ENCODE data around the gene IL12B.
"Not testable (repeated sequence)": the region's sequence is repeated elsewhere in the genome, so short reads cannot be mapped to it uniquely, and the experiment has no call there.

The IL12B gene

DNA sequence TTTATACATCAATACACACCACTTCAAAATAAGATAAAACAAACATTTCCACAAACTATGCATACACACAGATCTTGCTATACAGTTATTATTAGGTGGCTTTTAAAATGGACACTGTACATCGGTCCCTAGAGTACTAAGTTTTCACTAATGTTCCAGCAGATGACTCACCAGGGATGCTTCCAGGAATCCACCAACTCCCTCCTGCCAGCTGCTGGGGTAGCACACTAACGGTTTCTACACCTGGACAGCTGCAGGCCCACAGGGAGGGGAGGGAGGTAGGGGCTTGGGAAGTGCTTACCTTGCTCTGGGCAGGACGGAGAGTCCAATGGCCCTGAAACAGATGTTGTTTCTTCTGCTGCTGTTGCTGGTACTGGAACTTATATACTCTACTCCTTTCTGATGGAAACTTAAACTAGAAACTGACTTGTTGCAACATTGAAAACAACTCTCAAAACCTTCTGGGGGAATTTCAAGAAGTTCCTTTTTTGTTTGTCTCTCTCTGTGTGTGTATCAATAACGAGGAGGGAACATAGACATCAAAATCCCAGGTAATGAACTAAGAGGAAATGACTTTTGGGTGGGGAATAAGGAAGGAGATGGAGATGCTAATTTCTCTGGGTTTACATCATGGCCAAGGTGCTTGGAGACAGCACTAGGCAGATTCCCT, at the start of gene IL12B:
Gene IL12B (minus strand): TSS at position 357 of the 670 bp plus-strand sequence. CDS start 3,705 bp downstream, outside the sequence.
- peak within 1 kb of the TSS; percentile 59 for H3K4me3 ChIP-seq (ENCODE audit: low read depth, low read length)
- no peak within 1 kb of the TSS for H3K9ac ChIP-seq (ENCODE audit: low read depth, low read length)
- no peaks in the 10 kb centered on the region for H3K36me3 ChIP-seq (ENCODE audit: control insufficient read depth, insufficient read depth, low read length)
- no peaks in the 10 kb centered on the region for H3K4me1 ChIP-seq (ENCODE audit: control insufficient read depth, insufficient read depth, low read length)
- H3K9me3 ChIP-seq (ENCODE audit: control insufficient read depth, insufficient read depth, low read length) = no peaks in the 10 kb centered on the region
- H3K27me3 ChIP-seq (ENCODE audit: control insufficient read depth, insufficient read depth, low read length) = peaks cover 2% of the 10 kb centered on the region

DNA sequence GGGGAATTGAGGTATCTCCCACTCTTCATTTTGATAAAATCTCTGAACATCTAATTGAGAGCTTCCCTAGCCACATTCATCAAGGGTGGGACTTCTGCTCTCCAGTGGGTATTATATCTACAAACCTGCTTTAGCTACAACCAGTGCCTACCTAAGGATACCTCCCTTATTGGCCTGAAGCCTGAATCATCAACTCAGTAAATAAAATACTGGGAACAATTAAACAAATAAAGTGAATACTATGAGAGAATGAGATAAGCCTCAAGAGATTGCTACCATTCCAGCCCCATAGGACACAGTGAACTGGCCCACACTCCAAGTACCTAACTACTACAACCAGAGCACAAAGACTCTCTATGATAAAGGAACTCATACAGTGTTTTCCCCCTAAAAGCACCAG, 47.4 kb upstream of the IL12B start:
- H3K4me3 ChIP-seq (ENCODE audit: low read depth, low read length) = no peak overlapping the region
- no peaks in the 10 kb centered on the region for H3K4me1 ChIP-seq (ENCODE audit: control insufficient read depth, insufficient read depth, low read length)
- H3K27me3 ChIP-seq (ENCODE audit: control insufficient read depth, insufficient read depth, low read length) = no peaks in the 10 kb centered on the region
- H3K9ac ChIP-seq (ENCODE audit: low read depth, low read length) = no peak overlapping the region
- H3K9me3 ChIP-seq (ENCODE audit: control insufficient read depth, insufficient read depth, low read length) = no peaks in the 10 kb centered on the region
- H3K36me3 ChIP-seq (ENCODE audit: control insufficient read depth, insufficient read depth, low read length) = no peaks in the 10 kb centered on the region

- not testable (repeated sequence) for H3K9ac ChIP-seq (ENCODE audit: low read depth, low read length); H3K4me1 ChIP-seq (ENCODE audit: control insufficient read depth, insufficient read depth, low read length); H3K9me3 ChIP-seq (ENCODE audit: control insufficient read depth, insufficient read depth, low read length); H3K36me3 ChIP-seq (ENCODE audit: control insufficient read depth, insufficient read depth, low read length); H3K27me3 ChIP-seq (ENCODE audit: control insufficient read depth, insufficient read depth, low read length); H3K4me3 ChIP-seq (ENCODE audit: low read depth, low read length)
Measured at GRCh38 chr5:159367866-159368265, 37.6 kb upstream of the IL12B start.

GRCh38 chr5:159366776-159367175, 36.5 kb upstream of the IL12B start:
- not testable (repeated sequence) for H3K9ac ChIP-seq (ENCODE audit: low read depth, low read length); H3K4me1 ChIP-seq (ENCODE audit: control insufficient read depth, insufficient read depth, low read length); H3K9me3 ChIP-seq (ENCODE audit: control insufficient read depth, insufficient read depth, low read length); H3K36me3 ChIP-seq (ENCODE audit: control insufficient read depth, insufficient read depth, low read length); H3K27me3 ChIP-seq (ENCODE audit: control insufficient read depth, insufficient read depth, low read length); H3K4me3 ChIP-seq (ENCODE audit: low read depth, low read length)

- Histone ChIP-seq H3K9ac (ENCODE audit: low read depth, low read length) (no peak overlapping the region), H3K4me3 (ENCODE audit: low read depth, low read length) (no peak overlapping the region), H3K9me3 (ENCODE audit: control insufficient read depth, insufficient read depth, low read length) (no peaks in the 10 kb centered on the region), H3K36me3 (ENCODE audit: control insufficient read depth, insufficient read depth, low read length) (no peaks in the 10 kb centered on the region), H3K27me3 (ENCODE audit: control insufficient read depth, insufficient read depth, low read length) (no peaks in the 10 kb centered on the region), H3K4me1 (ENCODE audit: control insufficient read depth, insufficient read depth, low read length) (no peaks in the 10 kb centered on the region)
Measured at GRCh38 chr5:159362220-159362619, 31.9 kb upstream of the IL12B start.

GRCh38 chr5:159359871-159360270, 29.6 kb upstream of the IL12B start:
- H3K4me1 ChIP-seq (ENCODE audit: control insufficient read depth, insufficient read depth, low read length); H3K9me3 ChIP-seq (ENCODE audit: control insufficient read depth, insufficient read depth, low read length); H3K36me3 ChIP-seq (ENCODE audit: control insufficient read depth, insufficient read depth, low read length); H3K9ac ChIP-seq (ENCODE audit: low read depth, low read length); H3K4me3 ChIP-seq (ENCODE audit: low read depth, low read length); H3K27me3 ChIP-seq (ENCODE audit: control insufficient read depth, insufficient read depth, low read length): not testable (repeated sequence)

DNA sequence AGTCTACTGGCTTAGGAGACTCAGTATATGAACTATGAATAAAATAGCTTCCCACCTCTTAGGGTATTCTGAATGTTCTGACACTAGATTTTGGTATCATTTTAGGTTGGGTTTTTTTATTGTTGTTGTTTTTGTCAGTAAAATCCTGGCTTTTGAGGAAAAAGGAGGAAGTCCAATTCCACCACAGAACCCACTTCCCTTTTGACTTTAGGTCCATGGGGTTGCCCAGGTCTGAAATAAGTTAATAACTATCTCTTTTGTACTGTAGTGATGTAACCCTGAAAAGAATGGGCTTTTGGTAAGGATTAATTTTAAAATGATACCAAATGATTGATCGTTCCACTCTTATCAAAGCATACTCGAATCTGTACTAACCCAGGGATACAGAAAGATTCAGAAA, 29.1 kb upstream of the IL12B start:
- H3K36me3 ChIP-seq (ENCODE audit: control insufficient read depth, insufficient read depth, low read length) = no peaks in the 10 kb centered on the region
- no peaks in the 10 kb centered on the region for H3K27me3 ChIP-seq (ENCODE audit: control insufficient read depth, insufficient read depth, low read length)
- no peak overlapping the region for H3K9ac ChIP-seq (ENCODE audit: low read depth, low read length)
- no peaks in the 10 kb centered on the region for H3K4me1 ChIP-seq (ENCODE audit: control insufficient read depth, insufficient read depth, low read length)
- H3K9me3 ChIP-seq (ENCODE audit: control insufficient read depth, insufficient read depth, low read length) = no peaks in the 10 kb centered on the region
- no peak overlapping the region for H3K4me3 ChIP-seq (ENCODE audit: low read depth, low read length)

GRCh38 chr5:159353661-159354252, 23.5 kb upstream of the IL12B start:
- Histone ChIP-seq H3K36me3 (ENCODE audit: control insufficient read depth, insufficient read depth, low read length) (no peaks in the 10 kb centered on the region), H3K4me3 (ENCODE audit: low read depth, low read length) (no peak overlapping the region), H3K4me1 (ENCODE audit: control insufficient read depth, insufficient read depth, low read length) (no peaks in the 10 kb centered on the region), H3K27me3 (ENCODE audit: control insufficient read depth, insufficient read depth, low read length) (no peaks in the 10 kb centered on the region), H3K9me3 (ENCODE audit: control insufficient read depth, insufficient read depth, low read length) (no peaks in the 10 kb centered on the region), H3K9ac (ENCODE audit: low read depth, low read length) (no peak overlapping the region)

GRCh38 chr5:159350644-159351043, 20.4 kb upstream of the IL12B start:
- not testable (repeated sequence) for H3K9ac ChIP-seq (ENCODE audit: low read depth, low read length); H3K27me3 ChIP-seq (ENCODE audit: control insufficient read depth, insufficient read depth, low read length); H3K4me3 ChIP-seq (ENCODE audit: low read depth, low read length); H3K36me3 ChIP-seq (ENCODE audit: control insufficient read depth, insufficient read depth, low read length); H3K9me3 ChIP-seq (ENCODE audit: control insufficient read depth, insufficient read depth, low read length); H3K4me1 ChIP-seq (ENCODE audit: control insufficient read depth, insufficient read depth, low read length)

GRCh38 chr5:159350216-159350615, 19.9 kb upstream of the IL12B start:
- H3K4me1 ChIP-seq (ENCODE audit: control insufficient read depth, insufficient read depth, low read length); H3K36me3 ChIP-seq (ENCODE audit: control insufficient read depth, insufficient read depth, low read length); H3K9ac ChIP-seq (ENCODE audit: low read depth, low read length); H3K9me3 ChIP-seq (ENCODE audit: control insufficient read depth, insufficient read depth, low read length); H3K27me3 ChIP-seq (ENCODE audit: control insufficient read depth, insufficient read depth, low read length); H3K4me3 ChIP-seq (ENCODE audit: low read depth, low read length): not testable (repeated sequence)

DNA sequence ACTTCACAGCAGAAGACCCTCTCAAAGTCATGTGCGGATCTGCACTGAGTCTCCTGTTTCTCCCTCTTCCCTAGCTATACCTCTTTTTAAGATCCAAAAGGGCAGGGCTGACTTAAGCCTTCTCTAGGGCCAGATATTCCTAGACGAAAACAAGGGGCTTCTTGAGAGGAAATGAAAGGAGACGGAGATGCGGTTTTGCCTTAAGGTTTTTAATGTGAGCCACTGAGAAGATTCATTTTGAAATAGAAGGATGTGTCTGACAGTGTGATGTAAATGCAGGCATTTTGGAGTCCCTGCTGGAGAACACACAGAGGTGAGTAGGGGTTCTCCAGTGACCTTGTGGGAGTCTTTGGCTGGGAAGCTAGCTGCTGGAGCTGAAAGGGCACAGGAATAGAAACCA, 15.6 kb upstream of the IL12B start:
- Histone ChIP-seq H3K9ac (ENCODE audit: low read depth, low read length) (no peak overlapping the region), H3K4me1 (ENCODE audit: control insufficient read depth, insufficient read depth, low read length) (no peaks in the 10 kb centered on the region), H3K27me3 (ENCODE audit: control insufficient read depth, insufficient read depth, low read length) (no peaks in the 10 kb centered on the region), H3K4me3 (ENCODE audit: low read depth, low read length) (no peak overlapping the region), H3K36me3 (ENCODE audit: control insufficient read depth, insufficient read depth, low read length) (no peaks in the 10 kb centered on the region), H3K9me3 (ENCODE audit: control insufficient read depth, insufficient read depth, low read length) (no peaks in the 10 kb centered on the region)

DNA sequence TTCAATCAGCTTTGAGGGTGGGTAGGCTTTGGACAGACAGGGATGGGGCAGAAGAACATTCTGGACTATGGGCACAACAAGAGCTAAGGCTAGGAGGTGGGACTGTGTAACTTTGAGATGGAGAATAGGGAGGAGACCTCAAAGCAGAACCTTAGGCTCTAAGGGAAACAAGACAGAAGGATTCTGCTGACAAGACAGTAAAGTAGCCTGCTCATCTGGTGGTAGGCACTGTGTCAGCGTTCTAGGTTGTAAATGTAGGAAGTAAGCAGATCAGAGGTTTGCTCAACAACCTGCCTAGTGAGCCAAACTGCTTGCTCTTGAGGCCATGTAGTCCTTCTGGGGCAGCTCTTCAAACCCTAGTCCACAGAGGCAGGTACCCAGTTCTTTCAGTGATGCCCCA, 15.0 kb upstream of the IL12B start:
- Histone ChIP-seq H3K9me3 (ENCODE audit: control insufficient read depth, insufficient read depth, low read length) (no peaks in the 10 kb centered on the region), H3K27me3 (ENCODE audit: control insufficient read depth, insufficient read depth, low read length) (no peaks in the 10 kb centered on the region), H3K36me3 (ENCODE audit: control insufficient read depth, insufficient read depth, low read length) (no peaks in the 10 kb centered on the region), H3K4me3 (ENCODE audit: low read depth, low read length) (no peak overlapping the region), H3K9ac (ENCODE audit: low read depth, low read length) (no peak overlapping the region), H3K4me1 (ENCODE audit: control insufficient read depth, insufficient read depth, low read length) (no peaks in the 10 kb centered on the region)

Data from iPS-15b (cell line).